ENCODE data around the gene KCNMA1.

Gene KCNMA1

DNA sequence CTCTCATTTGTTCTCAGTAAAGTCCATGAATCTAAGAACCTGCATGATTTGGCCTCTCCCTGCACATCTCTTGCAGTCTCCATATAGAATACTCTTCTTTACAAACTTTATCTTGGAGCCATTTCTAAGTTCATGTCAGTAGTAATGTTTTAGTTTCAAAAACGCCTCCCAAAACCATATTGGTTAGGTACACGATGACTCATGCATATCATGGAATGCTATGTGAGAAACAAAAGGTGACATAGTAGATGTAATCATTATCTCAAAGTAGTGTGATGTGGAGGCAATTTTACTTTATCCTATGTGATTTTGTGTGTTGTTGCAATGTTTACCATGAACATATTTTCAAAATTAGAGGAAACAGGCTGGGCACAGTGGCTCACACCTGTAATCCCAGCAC is 520.7 kb downstream of the KCNMA1 start:
- DNase-seq (ENCODE audit: low read depth), result no peak
- TF ChIP-seq CTCF (IDR thresholded peaks at IDR 0.05; ENCODE audit: control insufficient read depth, insufficient read depth, low read depth, low read length, missing control alignments), result no peak
- H3K4me3 ChIP-seq (ENCODE audit: control insufficient read depth, low read depth, low read length), result no peak overlapping the region

DNA sequence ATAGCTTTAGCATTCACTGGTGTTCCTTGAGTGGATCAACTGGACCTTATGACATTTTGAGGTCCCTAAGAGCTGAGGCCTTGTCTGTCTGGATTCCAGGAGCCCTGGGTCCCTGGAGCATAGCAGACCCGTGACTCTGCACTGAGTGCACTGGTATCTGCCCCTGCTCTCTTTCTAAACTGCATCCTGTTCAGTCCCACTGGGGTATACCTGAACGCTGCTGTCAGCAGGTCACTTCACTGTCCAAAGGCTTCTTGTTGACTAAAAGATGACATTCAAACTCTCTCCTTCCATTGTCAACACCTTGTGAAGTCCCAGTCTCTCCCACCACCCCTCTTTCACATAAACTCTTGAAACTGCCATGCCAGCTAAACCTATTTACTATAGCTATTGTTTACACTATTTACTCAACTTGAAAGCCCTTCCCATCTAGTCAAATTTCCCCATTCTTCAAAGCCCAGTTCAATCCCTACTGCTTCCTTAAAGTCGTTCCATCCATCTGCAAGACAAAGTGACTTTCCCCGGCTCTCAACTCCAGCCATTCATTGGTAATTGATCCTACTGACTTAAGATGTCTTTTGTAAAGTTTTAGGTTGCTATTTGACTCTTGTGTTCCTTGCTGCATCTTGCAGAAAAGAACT is 523.3 kb downstream of the KCNMA1 start:
- no peak for TF ChIP-seq CTCF (IDR thresholded peaks at IDR 0.05; ENCODE audit: control insufficient read depth, insufficient read depth, low read depth, low read length, missing control alignments)
- no peak overlapping the region for H3K4me3 ChIP-seq (ENCODE audit: control insufficient read depth, low read depth, low read length)
- no peak for DNase-seq (ENCODE audit: low read depth)

GRCh38 chr10:77111611-77112550 is 525.7 kb downstream of the KCNMA1 start:
- H3K4me3 ChIP-seq (ENCODE audit: control insufficient read depth, low read depth, low read length), result no peak overlapping the region
- peak; percentile 53 for DNase-seq (ENCODE audit: low read depth)
- peak; percentile 72 for TF ChIP-seq CTCF (IDR thresholded peaks at IDR 0.05; ENCODE audit: control insufficient read depth, insufficient read depth, low read depth, low read length, missing control alignments)

DNA sequence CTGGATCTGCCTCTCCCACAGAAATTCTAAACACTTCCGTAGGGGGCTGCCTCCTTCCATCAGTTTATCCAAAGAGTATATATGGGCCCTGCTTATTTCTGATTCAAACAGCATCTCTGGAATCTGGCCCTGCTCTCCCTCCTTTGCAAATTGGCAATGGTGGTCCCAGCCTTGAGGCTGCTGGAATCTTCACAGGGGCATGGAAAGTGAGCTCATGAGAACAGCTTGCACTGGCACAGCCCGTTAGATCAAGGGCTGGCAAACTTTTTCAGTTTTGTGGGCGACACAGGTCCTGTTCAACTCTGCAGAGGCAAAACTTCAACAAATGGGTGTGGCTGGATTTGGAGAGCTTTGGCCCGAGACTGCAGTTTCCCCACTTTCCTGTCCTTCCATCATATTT is 526.9 kb downstream of the KCNMA1 start:
- no peak for TF ChIP-seq CTCF (IDR thresholded peaks at IDR 0.05; ENCODE audit: control insufficient read depth, insufficient read depth, low read depth, low read length, missing control alignments)
- no peak for DNase-seq (ENCODE audit: low read depth)

GRCh38 chr10:77109351-77109994 is 528.1 kb downstream of the KCNMA1 start:
- H3K4me3 ChIP-seq (ENCODE audit: control insufficient read depth, low read depth, low read length), result no peak overlapping the region
- TF ChIP-seq CTCF (IDR thresholded peaks at IDR 0.05; ENCODE audit: control insufficient read depth, insufficient read depth, low read depth, low read length, missing control alignments), result no peak
- DNase-seq (ENCODE audit: low read depth), result no peak

More for the DNA sequence above, 526.9 kb downstream of the KCNMA1 start:
- H3K4me3 ChIP-seq (ENCODE audit: control insufficient read depth, low read depth, low read length), result no peak overlapping the region

GRCh38 chr10:77106676-77107075 is 530.9 kb downstream of the KCNMA1 start:
- DNase-seq (ENCODE audit: low read depth), result no peak
- H3K4me3 ChIP-seq (ENCODE audit: control insufficient read depth, low read depth, low read length), result no peak overlapping the region
- TF ChIP-seq CTCF (IDR thresholded peaks at IDR 0.05; ENCODE audit: control insufficient read depth, insufficient read depth, low read depth, low read length, missing control alignments), result no peak
